ENCODE measurements around the gene ITGB6. TPM values are rescaled to one million over a fixed set of nuclear protein-coding genes. Genes with fewer than 3 reads are reported as not detected.

ITGB6 gene, protein sequence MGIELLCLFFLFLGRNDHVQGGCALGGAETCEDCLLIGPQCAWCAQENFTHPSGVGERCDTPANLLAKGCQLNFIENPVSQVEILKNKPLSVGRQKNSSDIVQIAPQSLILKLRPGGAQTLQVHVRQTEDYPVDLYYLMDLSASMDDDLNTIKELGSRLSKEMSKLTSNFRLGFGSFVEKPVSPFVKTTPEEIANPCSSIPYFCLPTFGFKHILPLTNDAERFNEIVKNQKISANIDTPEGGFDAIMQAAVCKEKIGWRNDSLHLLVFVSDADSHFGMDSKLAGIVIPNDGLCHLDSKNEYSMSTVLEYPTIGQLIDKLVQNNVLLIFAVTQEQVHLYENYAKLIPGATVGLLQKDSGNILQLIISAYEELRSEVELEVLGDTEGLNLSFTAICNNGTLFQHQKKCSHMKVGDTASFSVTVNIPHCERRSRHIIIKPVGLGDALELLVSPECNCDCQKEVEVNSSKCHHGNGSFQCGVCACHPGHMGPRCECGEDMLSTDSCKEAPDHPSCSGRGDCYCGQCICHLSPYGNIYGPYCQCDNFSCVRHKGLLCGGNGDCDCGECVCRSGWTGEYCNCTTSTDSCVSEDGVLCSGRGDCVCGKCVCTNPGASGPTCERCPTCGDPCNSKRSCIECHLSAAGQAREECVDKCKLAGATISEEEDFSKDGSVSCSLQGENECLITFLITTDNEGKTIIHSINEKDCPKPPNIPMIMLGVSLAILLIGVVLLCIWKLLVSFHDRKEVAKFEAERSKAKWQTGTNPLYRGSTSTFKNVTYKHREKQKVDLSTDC
- under 1 TPM in 1 of 2 donors, not detected in 1; 0.24 TPM for total RNA-seq
- polyA plus RNA-seq (2013, experiment 1 of 2), result not detected
- 0.04 TPM for polyA plus RNA-seq (2013, experiment 2 of 2)
- long read RNA-seq, experiment 1, full-length matches to known transcripts, result 1 of 1 reads
- long read RNA-seq, experiment 1, partial matches to known transcripts, result 0 of 1 reads
- long read RNA-seq, experiment 1, other reads (novel, unspliced or antisense), result 0 of 1 reads
- long read RNA-seq, experiment 2, result 0 reads
- long read RNA-seq, experiment 3, partial matches to known transcripts, result 2 of 2 reads
- long read RNA-seq, experiment 3, other reads (novel, unspliced or antisense), result 0 of 2 reads
- long read RNA-seq, experiment 4, result 0 reads

- Histone ChIP-seq H3K27me3 (ENCODE audit: control insufficient read depth, insufficient read depth, low read length, poor library complexity, severe bottlenecking) (no peaks in the 10 kb centered on the region), H3K27ac (ENCODE audit: low read depth, low read length) (no peak within 1 kb of the TSS), H3K4me3 (ENCODE audit: low read length) (no peak within 1 kb of the TSS), H3K36me3 (ENCODE audit: control insufficient read depth, insufficient read depth, low read length) (no peaks in the 10 kb centered on the region), H3K9me3 (ENCODE audit: control insufficient read depth, low read length) (peaks cover 21% of the 10 kb centered on the region), H3K9ac (ENCODE audit: extremely low read depth, low read length, poor library complexity, severe bottlenecking) (no peak within 1 kb of the TSS), H3K4me1 (ENCODE audit: control insufficient read depth, insufficient read depth, low read length) (peaks cover 3% of the 10 kb centered on the region)
- Mint-ChIP-seq H3K27ac (no peak within 1 kb of the TSS), H3K4me3 (no peak within 1 kb of the TSS), H3K27me3 (ENCODE audit: insufficient read depth) (peaks cover 2% of the 10 kb centered on the region), H3K9me3 (peaks cover 12% of the 10 kb centered on the region), H3K4me1 (peaks cover 21% of the 10 kb centered on the region), H3K36me3 (ENCODE audit: low read depth) (no peaks in the 10 kb centered on the region)
- DNase-seq, result no peak
- 92 to 100% methylated on average over 5 to 9 of the region's 9 CpGs for WGBS, 2 experiments (ENCODE audit: insufficient coverage in 1 of 2, insufficient read length in 1 of 2)
- TF ChIP-seq, protein P1, sequence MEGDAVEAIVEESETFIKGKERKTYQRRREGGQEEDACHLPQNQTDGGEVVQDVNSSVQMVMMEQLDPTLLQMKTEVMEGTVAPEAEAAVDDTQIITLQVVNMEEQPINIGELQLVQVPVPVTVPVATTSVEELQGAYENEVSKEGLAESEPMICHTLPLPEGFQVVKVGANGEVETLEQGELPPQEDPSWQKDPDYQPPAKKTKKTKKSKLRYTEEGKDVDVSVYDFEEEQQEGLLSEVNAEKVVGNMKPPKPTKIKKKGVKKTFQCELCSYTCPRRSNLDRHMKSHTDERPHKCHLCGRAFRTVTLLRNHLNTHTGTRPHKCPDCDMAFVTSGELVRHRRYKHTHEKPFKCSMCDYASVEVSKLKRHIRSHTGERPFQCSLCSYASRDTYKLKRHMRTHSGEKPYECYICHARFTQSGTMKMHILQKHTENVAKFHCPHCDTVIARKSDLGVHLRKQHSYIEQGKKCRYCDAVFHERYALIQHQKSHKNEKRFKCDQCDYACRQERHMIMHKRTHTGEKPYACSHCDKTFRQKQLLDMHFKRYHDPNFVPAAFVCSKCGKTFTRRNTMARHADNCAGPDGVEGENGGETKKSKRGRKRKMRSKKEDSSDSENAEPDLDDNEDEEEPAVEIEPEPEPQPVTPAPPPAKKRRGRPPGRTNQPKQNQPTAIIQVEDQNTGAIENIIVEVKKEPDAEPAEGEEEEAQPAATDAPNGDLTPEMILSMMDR (conservative IDR thresholded peaks at IDR 0.05), result no peak
Measured at GRCh38 chr2:160199683-160200389, at the start of gene ITGB6. TSS of gene ITGB6 (minus strand) at chr2:160200272. CDS start at chr2:160200063, 209 bp downstream.

DNA sequence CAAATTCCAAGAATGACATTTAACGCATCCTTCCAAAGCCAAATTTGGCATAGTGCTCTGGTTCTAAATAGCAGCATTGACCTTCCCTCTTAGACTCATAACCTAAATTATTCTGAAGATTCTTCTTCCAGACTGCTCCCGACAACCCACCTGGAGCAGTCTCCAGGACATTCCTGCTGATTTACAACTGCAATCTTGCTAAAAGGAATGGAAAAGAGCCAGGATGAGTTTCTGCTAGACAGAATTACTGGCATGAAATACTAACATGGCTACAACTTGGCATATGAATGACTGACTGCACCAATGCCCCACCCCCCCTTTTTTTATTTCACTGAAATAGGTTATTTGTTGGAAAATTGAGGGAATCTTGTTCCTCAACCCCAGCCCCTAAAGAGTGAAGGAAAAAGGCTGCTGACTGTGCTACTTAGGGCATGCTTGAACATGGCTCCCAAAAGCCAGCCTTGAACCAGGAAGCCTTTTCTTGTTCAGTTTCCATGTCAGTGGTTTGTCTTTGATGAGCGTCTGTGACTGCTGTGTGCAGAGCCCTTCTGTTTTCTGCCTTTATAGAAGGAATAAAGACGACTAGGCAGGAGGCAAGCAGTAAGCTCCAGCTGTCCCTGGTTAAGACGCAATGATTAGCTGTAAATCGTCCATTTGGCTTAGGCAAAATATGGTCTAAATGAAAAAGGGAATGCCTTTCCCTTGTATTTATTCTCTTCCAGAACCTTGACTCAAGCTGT lies 47.4 kb upstream of the ITGB6 start:
- no peaks in the 10 kb centered on the region for H3K9me3 ChIP-seq (ENCODE audit: control insufficient read depth, low read length)
- H3K4me1 Mint-ChIP-seq, result peaks cover 6% of the 10 kb centered on the region
- no peaks in the 10 kb centered on the region for H3K36me3 ChIP-seq (ENCODE audit: control insufficient read depth, insufficient read depth, low read length)
- no peaks in the 10 kb centered on the region for H3K27me3 Mint-ChIP-seq (ENCODE audit: insufficient read depth)
- H3K27ac ChIP-seq (ENCODE audit: low read depth, low read length), result no peak overlapping the region
- H3K4me3 Mint-ChIP-seq, result no peak overlapping the region
- no peaks in the 10 kb centered on the region for H3K9me3 Mint-ChIP-seq
- TF ChIP-seq, protein P1 (conservative IDR thresholded peaks at IDR 0.05), result no peak
- DNase-seq, result no peak
- no peaks in the 10 kb centered on the region for H3K27me3 ChIP-seq (ENCODE audit: control insufficient read depth, insufficient read depth, low read length, poor library complexity, severe bottlenecking)
- H3K4me3 ChIP-seq (ENCODE audit: low read length), result no peak overlapping the region
- no peaks in the 10 kb centered on the region for H3K36me3 Mint-ChIP-seq (ENCODE audit: low read depth)
- no peak overlapping the region for H3K27ac Mint-ChIP-seq
- no peak overlapping the region for H3K9ac ChIP-seq (ENCODE audit: extremely low read depth, low read length, poor library complexity, severe bottlenecking)
- 92 to 93% methylated on average over 6 of the region's 6 CpGs for WGBS, 2 experiments (ENCODE audit: insufficient coverage in 1 of 2, insufficient read length in 1 of 2)
- H3K4me1 ChIP-seq (ENCODE audit: control insufficient read depth, insufficient read depth, low read length), result no peaks in the 10 kb centered on the region
